Osteocyte (in vitro differentiated cells): ENCODE data around the gene MPPED2. TPM values are rescaled to one million over a fixed set of nuclear protein-coding genes. Genes with fewer than 3 reads are reported as not detected.

ENCODE experiments used
- DNase-seq: peaks from one replicate; pipeline ENCODE4 v3.0.0; 2021; ENCODE audit warnings: mixed read lengths; ENCODE audit not compliant: unreplicated experiment; ENCODE audit errors: extremely low spot score
- H3K27ac Mint-ChIP-seq: one replicate; pipeline ENCODE4 v1.8.0; 2021; ENCODE audit warnings: mild to moderate bottlenecking, mixed read lengths; ENCODE audit not compliant: unreplicated experiment
- H3K27me3 Mint-ChIP-seq: one replicate; pipeline ENCODE4 v1.8.0; 2021; ENCODE audit warnings: mixed read lengths; ENCODE audit not compliant: unreplicated experiment
- H3K36me3 Mint-ChIP-seq: one replicate; pipeline ENCODE4 v1.8.0; 2021; ENCODE audit warnings: mixed read lengths; ENCODE audit not compliant: unreplicated experiment
- H3K4me1 Mint-ChIP-seq: one replicate; pipeline ENCODE4 v1.8.0; 2021; ENCODE audit warnings: mixed read lengths; ENCODE audit not compliant: unreplicated experiment
- H3K4me3 Mint-ChIP-seq: one replicate; pipeline ENCODE4 v1.8.0; 2021; ENCODE audit warnings: mild to moderate bottlenecking, moderate library complexity, mixed read lengths; ENCODE audit not compliant: unreplicated experiment
- H3K9me3 Mint-ChIP-seq: one replicate; pipeline ENCODE4 v1.8.0; 2021; ENCODE audit warnings: mixed read lengths; ENCODE audit not compliant: unreplicated experiment
- CTCF ChIP-seq: fragments of 200-600 bp; sonication (generic); IDR thresholded peaks from 2 replicates; pipeline ENCODE4 v1.5.0; 2021; ENCODE audit warnings: antibody characterized with exemption, mild to moderate bottlenecking, moderate library complexity
- total RNA-seq: library from RNA; stranded (reverse); gene quantifications from 2 replicates; pipeline ENCODE4 v1.2.1, GENCODE V29; 2021

The MPPED2 gene
- total RNA-seq, 1 donor from 2014 or later, result not detected

GRCh38 chr11:30617762-30618161, 31.6 kb upstream of the MPPED2 start:
- no peaks in the 10 kb centered on the region for H3K4me1 Mint-ChIP-seq
- no peak overlapping the region for H3K4me3 Mint-ChIP-seq
- H3K27ac Mint-ChIP-seq, result no peak overlapping the region
- TF ChIP-seq CTCF, result no peak
- peaks cover 9% of the 10 kb centered on the region for H3K9me3 Mint-ChIP-seq
- peaks cover 3% of the 10 kb centered on the region for H3K27me3 Mint-ChIP-seq
- DNase-seq, result no peak
- no peaks in the 10 kb centered on the region for H3K36me3 Mint-ChIP-seq

GRCh38 chr11:30610628-30611027, 24.5 kb upstream of the MPPED2 start:
- no peaks in the 10 kb centered on the region for H3K9me3 Mint-ChIP-seq
- H3K4me3 Mint-ChIP-seq, result no peak overlapping the region
- no peaks in the 10 kb centered on the region for H3K4me1 Mint-ChIP-seq
- H3K27ac Mint-ChIP-seq, result no peak overlapping the region
- no peak for DNase-seq
- TF ChIP-seq CTCF, result no peak
- H3K36me3 Mint-ChIP-seq, result no peaks in the 10 kb centered on the region
- H3K27me3 Mint-ChIP-seq, result peaks cover 2% of the 10 kb centered on the region

- no peaks in the 10 kb centered on the region for H3K36me3 Mint-ChIP-seq
Observed at GRCh38 chr11:30608534-30608933, 22.4 kb upstream of the MPPED2 start.

GRCh38 chr11:30605036-30605605, 19.0 kb upstream of the MPPED2 start:
- DNase-seq, result no peak
- Mint-ChIP-seq H3K4me3 (no peak overlapping the region), H3K4me1 (no peaks in the 10 kb centered on the region), H3K27me3 (no peaks in the 10 kb centered on the region), H3K27ac (no peak overlapping the region), H3K36me3 (no peaks in the 10 kb centered on the region), H3K9me3 (no peaks in the 10 kb centered on the region)
- no peak for TF ChIP-seq CTCF

More at GRCh38 chr11:30608534-30608933, 22.4 kb upstream of the MPPED2 start:
- Mint-ChIP-seq H3K4me3 (no peak overlapping the region), H3K9me3 (no peaks in the 10 kb centered on the region), H3K4me1 (no peaks in the 10 kb centered on the region), H3K27ac (no peak overlapping the region), H3K27me3 (peaks cover 2% of the 10 kb centered on the region)
- DNase-seq, result no peak
- no peak for TF ChIP-seq CTCF

- no peak for TF ChIP-seq CTCF
- Mint-ChIP-seq H3K27ac (no peak overlapping the region), H3K9me3 (no peaks in the 10 kb centered on the region), H3K36me3 (no peaks in the 10 kb centered on the region), H3K27me3 (no peaks in the 10 kb centered on the region), H3K4me1 (no peaks in the 10 kb centered on the region), H3K4me3 (no peak overlapping the region)
- no peak for DNase-seq
Observed at GRCh38 chr11:30603357-30603756, 17.2 kb upstream of the MPPED2 start.
